ENCODE measurements around the gene MRFAP1L1.

Gene MRFAP1L1

GRCh38 chr4:6696611-6697010, 13.1 kb downstream of the MRFAP1L1 start:
- no peaks in the 10 kb centered on the region for H3K27me3 ChIP-seq (ENCODE audit: control insufficient read depth, insufficient read depth, low read length)
- peaks cover 31% of the 10 kb centered on the region for H3K4me1 ChIP-seq (ENCODE audit: control insufficient read depth, insufficient read depth, low read length)
- no peak overlapping the region for H3K27ac ChIP-seq (ENCODE audit: low read depth, low read length)
- H3K36me3 ChIP-seq (ENCODE audit: control insufficient read depth, insufficient read depth, low read length): peaks cover 5% of the 10 kb centered on the region; the same call in 1 of the 2 replicates
- peak overlapping the region; percentile 30 for H3K9ac ChIP-seq (ENCODE audit: low read length)
- H3K9me3 ChIP-seq (ENCODE audit: control insufficient read depth, insufficient read depth, low read depth, low read length): no peaks in the 10 kb centered on the region
- H3K4me3 ChIP-seq (ENCODE audit: low read depth, low read length): no peak overlapping the region

GRCh38 chr4:6695660-6696610, 13.7 kb downstream of the MRFAP1L1 start:
- 0 out of 2 replicates have a peak overlapping the region, but pooled peaks have one; percentile 1 for H3K27ac ChIP-seq (ENCODE audit: low read depth, low read length)
- H3K9ac ChIP-seq (ENCODE audit: low read length): peak overlapping the region; percentile 30
- peaks cover 31% of the 10 kb centered on the region for H3K4me1 ChIP-seq (ENCODE audit: control insufficient read depth, insufficient read depth, low read length)
- H3K27me3 ChIP-seq (ENCODE audit: control insufficient read depth, insufficient read depth, low read length): no peaks in the 10 kb centered on the region
- peaks cover 5% of the 10 kb centered on the region; the same call in 1 of the 2 replicates for H3K36me3 ChIP-seq (ENCODE audit: control insufficient read depth, insufficient read depth, low read length)
- no peaks in the 10 kb centered on the region for H3K9me3 ChIP-seq (ENCODE audit: control insufficient read depth, insufficient read depth, low read depth, low read length)
- H3K4me3 ChIP-seq (ENCODE audit: low read depth, low read length): no peak overlapping the region

GRCh38 chr4:6694177-6694901, 15.3 kb downstream of the MRFAP1L1 start:
- Histone ChIP-seq H3K4me1 (ENCODE audit: control insufficient read depth, insufficient read depth, low read length) (peaks cover 42% of the 10 kb centered on the region), H3K4me3 (ENCODE audit: low read depth, low read length) (no peak overlapping the region), H3K27me3 (ENCODE audit: control insufficient read depth, insufficient read depth, low read length) (no peaks in the 10 kb centered on the region), H3K9ac (ENCODE audit: low read length) (no peak overlapping the region), H3K9me3 (ENCODE audit: control insufficient read depth, insufficient read depth, low read depth, low read length) (no peaks in the 10 kb centered on the region), H3K27ac (ENCODE audit: low read depth, low read length) (no peak overlapping the region), H3K36me3 (ENCODE audit: control insufficient read depth, insufficient read depth, low read length) (no peaks in the 10 kb centered on the region)

GRCh38 chr4:6693231-6694176, 16.2 kb downstream of the MRFAP1L1 start, which contains the start of gene S100P:
Gene S100P, plus strand, starts transcription at chr4:6693878. Its CDS starts 55 bp downstream, at chr4:6693933.
- Histone ChIP-seq H3K36me3 (ENCODE audit: control insufficient read depth, insufficient read depth, low read length) (no peaks in the 10 kb centered on the region), H3K9ac (ENCODE audit: low read length) (peak within 1 kb of the TSS; percentile 25), H3K4me3 (ENCODE audit: low read depth, low read length) (no peak within 1 kb of the TSS), H3K9me3 (ENCODE audit: control insufficient read depth, insufficient read depth, low read depth, low read length) (no peaks in the 10 kb centered on the region), H3K27ac (ENCODE audit: low read depth, low read length) (no peak within 1 kb of the TSS), H3K4me1 (ENCODE audit: control insufficient read depth, insufficient read depth, low read length) (peaks cover 51% of the 10 kb centered on the region), H3K27me3 (ENCODE audit: control insufficient read depth, insufficient read depth, low read length) (no peaks in the 10 kb centered on the region)

- Histone ChIP-seq H3K27me3 (ENCODE audit: control insufficient read depth, insufficient read depth, low read length) (no peaks in the 10 kb centered on the region), H3K9me3 (ENCODE audit: control insufficient read depth, insufficient read depth, low read depth, low read length) (peaks cover 2% of the 10 kb centered on the region), H3K27ac (ENCODE audit: low read depth, low read length) (no peak overlapping the region), H3K9ac (ENCODE audit: low read length) (no peak overlapping the region), H3K4me1 (ENCODE audit: control insufficient read depth, insufficient read depth, low read length) (peaks cover 55% of the 10 kb centered on the region), H3K36me3 (ENCODE audit: control insufficient read depth, insufficient read depth, low read length) (no peaks in the 10 kb centered on the region), H3K4me3 (ENCODE audit: low read depth, low read length) (no peak overlapping the region)
These were observed 16.9 kb downstream of the MRFAP1L1 start for GRCh38 chr4:6692806-6693205.

GRCh38 chr4:6692379-6692778, 17.3 kb downstream of the MRFAP1L1 start:
- Histone ChIP-seq H3K4me3 (ENCODE audit: low read depth, low read length) (no peak overlapping the region), H3K27me3 (ENCODE audit: control insufficient read depth, insufficient read depth, low read length) (no peaks in the 10 kb centered on the region), H3K9ac (ENCODE audit: low read length) (no peak overlapping the region), H3K27ac (ENCODE audit: low read depth, low read length) (no peak overlapping the region), H3K4me1 (ENCODE audit: control insufficient read depth, insufficient read depth, low read length) (peaks cover 55% of the 10 kb centered on the region), H3K36me3 (ENCODE audit: control insufficient read depth, insufficient read depth, low read length) (no peaks in the 10 kb centered on the region), H3K9me3 (ENCODE audit: control insufficient read depth, insufficient read depth, low read depth, low read length) (peaks cover 4% of the 10 kb centered on the region)

- H3K27ac ChIP-seq (ENCODE audit: low read depth, low read length): peak overlapping the region; percentile 68; the same call in 1 of the 2 replicates
- H3K4me1 ChIP-seq (ENCODE audit: control insufficient read depth, insufficient read depth, low read length): peaks cover 45% of the 10 kb centered on the region
- H3K36me3 ChIP-seq (ENCODE audit: control insufficient read depth, insufficient read depth, low read length): no peaks in the 10 kb centered on the region
- peak overlapping the region; percentile 87 for H3K9ac ChIP-seq (ENCODE audit: low read length)
- peaks cover 12% of the 10 kb centered on the region for H3K9me3 ChIP-seq (ENCODE audit: control insufficient read depth, insufficient read depth, low read depth, low read length)
- H3K4me3 ChIP-seq (ENCODE audit: low read depth, low read length): peak overlapping the region; percentile 36; the same call in 1 of the 2 replicates
- no peaks in the 10 kb centered on the region for H3K27me3 ChIP-seq (ENCODE audit: control insufficient read depth, insufficient read depth, low read length)
These were observed 20.1 kb downstream of the MRFAP1L1 start for GRCh38 chr4:6689506-6689960.

- H3K9me3 ChIP-seq (ENCODE audit: control insufficient read depth, insufficient read depth, low read depth, low read length): peaks cover 12% of the 10 kb centered on the region
- peak overlapping the region; percentile 68; the same call in 1 of the 2 replicates for H3K27ac ChIP-seq (ENCODE audit: low read depth, low read length)
- no peaks in the 10 kb centered on the region for H3K27me3 ChIP-seq (ENCODE audit: control insufficient read depth, insufficient read depth, low read length)
- peak overlapping the region; percentile 87 for H3K9ac ChIP-seq (ENCODE audit: low read length)
- no peaks in the 10 kb centered on the region for H3K36me3 ChIP-seq (ENCODE audit: control insufficient read depth, insufficient read depth, low read length)
- H3K4me3 ChIP-seq (ENCODE audit: low read depth, low read length): peak overlapping the region; percentile 36; the same call in 1 of the 2 replicates
- H3K4me1 ChIP-seq (ENCODE audit: control insufficient read depth, insufficient read depth, low read length): peaks cover 41% of the 10 kb centered on the region
These were observed 20.7 kb downstream of the MRFAP1L1 start for GRCh38 chr4:6688879-6689505.

- H3K4me1 ChIP-seq (ENCODE audit: control insufficient read depth, insufficient read depth, low read length): peaks cover 35% of the 10 kb centered on the region
- peak overlapping the region; percentile 68; the same call in 1 of the 2 replicates for H3K27ac ChIP-seq (ENCODE audit: low read depth, low read length)
- no peaks in the 10 kb centered on the region for H3K27me3 ChIP-seq (ENCODE audit: control insufficient read depth, insufficient read depth, low read length)
- H3K4me3 ChIP-seq (ENCODE audit: low read depth, low read length): no peak overlapping the region
- H3K36me3 ChIP-seq (ENCODE audit: control insufficient read depth, insufficient read depth, low read length): no peaks in the 10 kb centered on the region
- H3K9me3 ChIP-seq (ENCODE audit: control insufficient read depth, insufficient read depth, low read depth, low read length): peaks cover 12% of the 10 kb centered on the region
- H3K9ac ChIP-seq (ENCODE audit: low read length): peak overlapping the region; percentile 87
These were observed 21.5 kb downstream of the MRFAP1L1 start for GRCh38 chr4:6687947-6688878.
